Measurements from ENCODE around the gene ID3.
"Not testable (repeated sequence)": the region's sequence is repeated elsewhere in the genome, so short reads cannot be mapped to it uniquely, and the experiment has no call there.

ID3 gene

DNA sequence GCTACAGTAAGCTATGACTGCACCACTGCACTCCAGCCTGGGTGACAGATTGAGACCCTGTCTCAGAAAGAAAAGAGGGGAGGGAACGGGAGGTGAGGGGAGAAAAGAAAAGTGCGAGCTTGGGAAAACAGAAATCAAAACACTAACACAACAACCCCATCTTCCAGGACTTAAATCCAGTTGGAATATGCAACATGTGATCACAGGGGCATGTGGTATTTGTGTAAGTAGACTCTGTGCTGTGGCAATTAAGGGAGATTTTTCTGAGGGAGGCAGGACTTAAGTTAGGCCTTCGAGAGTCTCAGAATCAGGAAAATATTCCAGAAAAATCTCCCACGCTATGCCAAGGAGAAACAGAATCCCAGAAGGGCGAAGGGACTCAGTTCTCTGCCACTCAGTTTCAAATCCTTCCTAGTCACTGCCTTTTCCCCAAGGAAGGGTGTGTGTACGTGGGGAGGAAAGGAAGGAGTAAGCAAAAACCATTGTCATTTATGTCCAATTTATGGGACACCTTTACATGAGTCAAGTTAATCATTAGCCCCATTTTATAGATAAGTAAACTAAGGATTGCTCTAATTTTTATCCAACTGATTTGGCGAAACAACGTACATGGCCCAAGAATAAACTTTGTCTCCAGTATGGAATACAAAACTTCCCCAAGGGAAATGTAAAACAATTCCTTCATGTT is 12.3 kb downstream of the ID3 start:
- DNase-seq, result no peak

DNA sequence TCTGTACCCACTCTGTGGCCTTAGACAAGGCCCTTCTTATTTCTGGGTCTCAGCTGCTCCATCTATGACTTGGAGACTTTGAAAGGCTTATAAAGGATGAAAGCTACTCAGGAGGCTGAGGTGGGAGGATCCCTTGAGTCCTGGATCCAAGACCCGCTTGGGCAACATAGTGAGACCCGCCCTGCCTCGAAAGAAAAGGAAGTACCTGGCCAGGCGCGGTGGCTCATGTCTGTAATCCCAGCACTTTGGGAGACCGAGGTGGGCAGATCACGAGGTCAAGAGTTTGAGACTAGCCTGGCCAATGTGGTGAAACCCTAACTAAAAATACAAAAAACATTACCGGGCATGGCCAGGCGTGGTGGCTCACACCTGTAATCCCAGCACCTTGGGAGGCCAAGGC is 13.4 kb downstream of the ID3 start:
- no peak for DNase-seq

DNA sequence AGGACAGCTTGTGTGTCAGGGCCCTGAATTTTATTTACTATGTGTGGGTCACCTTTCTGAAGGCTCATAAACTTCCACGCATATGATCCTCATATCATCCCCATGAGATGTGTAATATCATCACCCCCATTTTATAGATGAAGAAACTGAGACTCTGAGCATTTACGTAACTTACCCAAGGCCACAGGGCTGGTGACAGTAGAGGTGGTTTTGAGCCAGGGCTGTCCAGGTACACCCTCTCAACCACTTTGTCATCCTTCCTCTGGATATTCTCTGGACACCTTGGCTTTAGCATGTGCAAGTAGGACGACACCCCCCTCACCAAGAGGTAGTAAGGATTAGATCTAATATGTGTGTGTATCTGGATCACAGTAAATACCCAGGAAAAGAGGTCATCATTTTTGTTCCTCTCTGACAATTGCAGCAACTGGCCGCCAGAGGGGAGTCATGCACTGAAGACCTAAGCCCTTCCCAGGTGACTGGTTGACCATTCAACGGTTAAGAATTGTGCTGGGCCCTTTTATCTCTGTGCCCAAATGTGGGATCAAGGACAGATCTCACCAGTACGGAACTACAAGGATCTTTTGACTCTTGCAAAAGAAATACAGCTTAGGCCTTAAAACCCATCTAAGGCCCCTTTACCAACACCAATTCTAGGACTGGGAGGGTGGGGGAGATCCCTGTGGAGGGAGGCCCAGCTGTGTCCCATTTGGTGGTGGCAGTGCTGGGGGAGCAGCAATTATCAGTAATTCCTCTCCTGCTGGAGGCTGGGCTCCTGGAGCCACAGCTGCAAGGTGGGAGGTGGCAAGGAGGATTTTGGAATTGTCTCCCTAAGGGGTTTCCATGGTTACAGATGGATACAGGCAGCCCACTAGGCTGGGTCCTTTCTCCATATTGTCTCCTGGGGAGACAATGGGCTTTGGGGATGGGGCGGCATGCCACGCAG is 14.6 kb downstream of the ID3 start:
- DNase-seq, result peak; percentile 39

DNA sequence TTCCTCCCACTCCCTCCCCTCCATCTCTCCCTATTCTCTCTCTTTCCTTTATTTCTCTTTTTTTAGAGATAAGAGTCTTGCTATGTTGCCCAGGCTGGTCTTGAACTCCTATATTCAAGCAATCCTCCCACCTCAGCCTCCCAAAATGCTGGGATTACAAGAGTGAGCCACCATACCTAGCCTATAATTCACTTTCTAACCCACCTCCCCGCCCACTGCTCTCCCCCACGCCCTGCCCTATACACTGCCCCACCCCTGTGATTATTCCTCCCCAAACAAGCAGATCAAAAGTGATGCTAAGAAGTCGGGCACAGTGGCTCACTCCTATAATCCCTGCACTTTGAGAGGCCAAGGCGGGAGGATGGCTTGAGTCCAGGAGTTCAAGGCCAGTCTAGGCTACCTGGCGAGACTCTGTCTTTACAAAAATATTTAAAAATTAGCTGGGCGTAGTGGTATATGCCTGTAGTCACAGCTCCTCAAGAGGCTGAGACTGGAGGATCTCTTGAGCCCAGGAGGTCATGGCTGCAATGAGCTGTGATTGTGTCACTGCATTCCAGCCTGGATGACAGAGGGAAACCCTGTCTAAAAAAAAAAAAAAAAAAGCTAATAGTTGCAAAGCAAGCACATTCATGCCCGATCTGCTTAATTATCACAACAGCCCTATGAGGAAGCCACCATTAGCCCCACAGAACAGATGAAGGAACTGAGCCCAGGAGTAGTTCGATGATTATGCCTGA is 15.4 kb downstream of the ID3 start:
- DNase-seq, result no peak

DNA sequence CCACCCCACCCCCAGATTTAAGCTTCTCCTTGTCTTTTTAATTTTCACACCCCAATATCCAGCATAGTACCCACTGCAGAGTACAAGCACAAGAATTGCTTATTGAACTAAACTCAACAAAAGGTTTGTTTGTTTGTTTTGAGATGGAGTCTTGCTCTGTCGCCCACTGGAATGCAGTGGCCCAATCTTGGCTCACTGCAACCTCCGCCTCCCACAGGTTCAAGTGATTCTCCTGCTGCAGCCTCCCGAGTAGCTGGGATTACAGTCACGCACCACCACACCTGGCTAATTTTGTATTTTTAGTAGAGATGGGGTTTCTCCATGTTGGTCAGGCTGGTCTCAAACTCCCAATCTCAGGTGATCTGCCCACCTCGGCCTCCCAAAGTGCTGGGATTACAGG is 16.4 kb downstream of the ID3 start:
- not testable (repeated sequence) for DNase-seq

DNA sequence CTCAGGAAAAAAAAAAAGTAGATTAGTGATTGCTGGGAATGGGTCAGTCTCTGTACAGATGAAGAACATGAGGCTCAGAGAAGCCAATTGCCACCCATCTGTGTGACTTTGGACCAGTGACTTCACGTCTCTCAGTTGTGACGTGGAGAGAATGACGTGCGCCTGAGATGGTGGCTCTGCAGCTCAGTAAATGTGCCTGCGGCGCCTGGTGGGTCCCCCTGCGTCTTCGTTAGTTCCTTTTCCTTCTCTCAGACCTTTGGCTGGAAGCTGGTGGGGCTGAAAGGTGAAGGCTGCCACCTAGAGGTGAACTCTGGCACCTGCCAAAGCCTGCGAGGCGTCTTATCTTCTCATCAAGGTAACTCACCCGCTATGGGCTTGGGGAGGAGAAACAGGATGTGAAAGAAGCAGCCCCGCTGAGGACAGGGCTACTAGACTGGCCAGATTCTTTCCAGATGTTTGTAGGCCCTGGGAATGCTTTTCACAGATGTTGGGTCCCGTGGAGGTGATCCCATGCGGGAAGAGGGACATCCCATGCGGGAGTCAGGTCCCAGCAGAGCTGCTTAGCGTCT is 19.5 kb downstream of the ID3 start:
- peak; percentile 92 for DNase-seq

DNA sequence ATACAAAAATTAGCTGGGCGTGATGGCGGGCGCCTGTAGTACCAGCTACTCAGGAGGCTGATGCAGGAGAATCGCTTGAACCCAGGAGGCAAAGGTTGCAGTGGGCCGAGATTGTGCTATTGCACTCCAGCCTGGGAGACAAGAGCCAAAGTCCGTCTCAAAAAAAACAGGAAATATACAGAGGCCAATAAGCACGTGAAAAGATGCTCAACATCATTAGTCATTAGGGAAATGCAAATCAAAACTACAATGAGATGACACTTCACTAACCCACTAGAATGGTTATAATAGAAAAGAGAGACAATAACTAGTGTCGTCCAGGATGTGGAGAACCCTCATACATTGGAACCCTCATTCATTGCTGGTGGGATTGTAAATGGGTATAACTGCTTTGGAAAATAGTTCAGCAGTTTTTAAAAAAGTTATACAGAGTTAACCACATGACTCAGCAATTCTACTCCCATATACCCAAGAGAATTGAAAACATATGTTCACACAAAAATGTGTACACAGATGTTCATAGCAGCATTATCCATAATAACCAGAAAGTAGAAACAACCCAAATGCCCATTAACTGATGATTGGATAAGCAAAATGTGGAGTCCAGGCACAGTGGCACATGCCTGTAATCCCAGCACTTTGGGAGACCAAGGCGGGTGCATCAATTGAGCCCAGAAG is 21.9 kb downstream of the ID3 start:
- no peak for DNase-seq

DNA sequence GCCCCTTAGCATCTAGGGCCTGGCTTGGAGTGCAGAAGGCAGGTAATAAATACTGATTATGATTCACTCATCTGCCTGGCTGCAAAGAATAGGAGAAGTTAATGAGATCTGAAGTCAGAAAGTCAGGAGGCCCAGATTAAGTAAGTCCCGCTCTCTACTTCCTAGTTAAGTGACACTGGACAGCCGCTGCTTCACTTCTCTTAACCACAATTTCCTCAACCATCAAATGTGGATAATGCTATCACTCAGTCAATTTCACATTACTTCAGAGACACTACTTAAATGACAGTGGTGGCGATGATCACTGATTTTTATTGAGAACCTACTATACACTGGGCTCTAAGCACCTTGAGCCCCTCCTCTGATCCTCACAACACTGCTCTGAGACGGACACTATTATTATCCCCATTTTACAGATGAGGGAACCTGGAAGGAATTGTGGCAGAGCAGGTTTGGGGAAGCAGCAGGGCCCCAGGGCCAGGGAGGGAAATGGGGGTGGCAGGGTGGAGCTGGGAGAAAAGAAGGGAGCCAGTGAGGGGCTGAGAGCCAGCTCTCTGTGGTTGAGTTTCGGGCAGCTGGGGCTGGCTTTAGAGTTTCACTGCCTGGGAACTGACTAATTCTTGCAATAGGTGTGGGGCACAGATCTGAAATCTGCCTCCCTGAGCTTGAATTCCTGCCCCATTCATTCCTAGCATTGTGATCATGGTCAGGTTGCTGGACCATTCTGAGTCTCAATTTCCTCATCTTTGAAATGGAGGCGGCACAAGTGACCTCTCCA is 25.9 kb downstream of the ID3 start:
- DNase-seq, result no peak

DNA sequence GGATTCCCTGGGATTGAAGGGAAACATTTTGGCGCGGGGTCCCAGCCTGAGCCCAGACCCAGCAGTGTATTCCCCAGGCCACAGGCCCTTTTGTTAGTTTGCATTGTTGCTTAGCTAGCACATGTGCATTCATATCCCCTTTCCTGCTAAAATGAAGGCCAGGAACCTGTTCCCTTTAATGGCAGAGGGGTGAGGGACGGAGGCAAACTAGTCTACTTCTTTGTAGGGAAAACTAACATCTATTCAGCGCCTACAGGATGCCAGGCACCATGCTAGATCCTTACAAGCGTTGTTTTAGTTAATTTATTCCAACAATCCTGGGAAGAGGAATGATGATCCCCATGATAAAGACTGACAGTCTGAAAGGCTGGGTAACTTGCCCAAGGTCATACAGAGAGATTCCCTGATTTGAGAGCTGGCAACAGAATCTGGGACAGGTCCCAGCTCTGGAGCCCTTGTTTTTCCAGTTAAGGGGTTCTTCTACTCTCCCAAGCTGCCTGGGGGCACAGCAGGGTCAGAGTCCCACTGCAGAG is 27.7 kb downstream of the ID3 start:
- DNase-seq, result no peak

DNA sequence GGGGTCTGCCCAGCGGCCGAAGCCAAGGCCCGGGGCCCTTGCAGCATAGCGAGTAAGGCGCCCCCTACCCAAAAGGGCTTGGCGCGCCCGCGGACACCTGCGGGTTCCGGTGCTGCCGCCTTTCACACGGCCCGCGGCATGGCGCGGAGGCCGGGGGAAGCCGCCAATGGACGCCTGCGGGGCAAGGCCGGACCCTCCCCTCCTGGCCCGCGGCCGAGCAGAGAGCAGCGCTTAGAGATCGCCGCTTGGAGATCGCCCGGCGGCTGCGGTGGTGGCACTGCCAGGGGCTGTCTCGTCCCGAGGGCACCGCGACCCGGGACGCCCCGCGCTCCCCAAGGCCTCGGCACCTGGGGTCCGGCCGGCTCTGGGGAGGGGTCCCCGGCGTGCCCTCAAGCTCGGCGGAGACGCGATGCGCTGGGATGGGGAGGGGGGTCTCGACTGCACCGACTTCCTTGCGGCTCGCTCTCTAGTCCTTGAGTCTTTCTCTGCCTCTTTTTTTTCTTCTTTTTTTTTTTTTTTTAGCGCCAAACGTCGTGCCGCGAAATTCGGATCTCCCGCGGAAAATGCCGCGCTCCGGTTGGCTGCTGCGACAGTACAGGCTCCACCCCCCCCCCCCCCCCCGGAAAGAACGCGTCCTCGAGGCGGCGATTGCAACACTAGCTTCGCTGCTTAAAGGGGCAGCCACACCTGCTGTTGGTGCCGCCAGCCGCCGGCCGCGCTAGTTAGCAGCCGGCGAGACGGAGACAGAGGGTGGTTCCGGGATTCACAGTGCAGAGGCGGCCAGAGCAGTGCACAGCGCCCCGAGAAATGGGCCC is 28.3 kb downstream of the ID3 start, which contains the start of gene E2F2:
TSS of gene E2F2 (minus strand) at position 487 of the 815 bp plus-strand sequence. CDS start at position 47, 440 bp downstream.
- DNase-seq, result peak; percentile 90

DNA sequence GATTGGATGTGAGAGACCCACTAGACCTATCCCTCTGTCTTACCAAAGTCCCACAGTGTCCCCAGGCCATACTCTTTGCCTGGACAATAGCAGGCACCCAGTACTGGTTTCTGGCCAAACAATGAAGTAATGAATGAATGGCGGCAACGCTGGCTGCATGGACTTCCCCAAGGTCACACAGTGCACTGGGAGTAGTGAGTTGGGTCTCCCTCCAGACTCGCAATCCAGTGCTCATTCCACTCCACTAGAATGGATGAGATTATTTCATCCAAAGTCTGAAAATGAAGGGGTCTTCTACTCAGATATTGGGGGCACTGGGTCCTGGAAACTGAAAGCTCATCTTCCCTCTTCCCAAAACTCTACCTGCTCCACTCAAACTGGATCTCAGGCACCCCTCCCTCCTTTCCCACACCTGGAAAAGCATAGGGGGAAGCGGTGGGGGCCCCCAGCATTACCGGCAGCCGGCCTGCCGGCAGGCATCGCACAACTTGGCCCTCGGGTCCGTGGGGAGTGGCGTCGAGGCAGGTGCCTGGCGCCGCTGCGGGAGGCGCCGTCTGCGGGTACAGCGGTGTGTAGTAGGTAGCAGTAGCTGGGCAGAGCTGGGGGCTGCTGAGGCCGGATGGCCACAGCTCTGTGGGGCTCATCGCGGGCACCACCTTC is 29.1 kb downstream of the ID3 start:
- DNase-seq, result no peak

DNA sequence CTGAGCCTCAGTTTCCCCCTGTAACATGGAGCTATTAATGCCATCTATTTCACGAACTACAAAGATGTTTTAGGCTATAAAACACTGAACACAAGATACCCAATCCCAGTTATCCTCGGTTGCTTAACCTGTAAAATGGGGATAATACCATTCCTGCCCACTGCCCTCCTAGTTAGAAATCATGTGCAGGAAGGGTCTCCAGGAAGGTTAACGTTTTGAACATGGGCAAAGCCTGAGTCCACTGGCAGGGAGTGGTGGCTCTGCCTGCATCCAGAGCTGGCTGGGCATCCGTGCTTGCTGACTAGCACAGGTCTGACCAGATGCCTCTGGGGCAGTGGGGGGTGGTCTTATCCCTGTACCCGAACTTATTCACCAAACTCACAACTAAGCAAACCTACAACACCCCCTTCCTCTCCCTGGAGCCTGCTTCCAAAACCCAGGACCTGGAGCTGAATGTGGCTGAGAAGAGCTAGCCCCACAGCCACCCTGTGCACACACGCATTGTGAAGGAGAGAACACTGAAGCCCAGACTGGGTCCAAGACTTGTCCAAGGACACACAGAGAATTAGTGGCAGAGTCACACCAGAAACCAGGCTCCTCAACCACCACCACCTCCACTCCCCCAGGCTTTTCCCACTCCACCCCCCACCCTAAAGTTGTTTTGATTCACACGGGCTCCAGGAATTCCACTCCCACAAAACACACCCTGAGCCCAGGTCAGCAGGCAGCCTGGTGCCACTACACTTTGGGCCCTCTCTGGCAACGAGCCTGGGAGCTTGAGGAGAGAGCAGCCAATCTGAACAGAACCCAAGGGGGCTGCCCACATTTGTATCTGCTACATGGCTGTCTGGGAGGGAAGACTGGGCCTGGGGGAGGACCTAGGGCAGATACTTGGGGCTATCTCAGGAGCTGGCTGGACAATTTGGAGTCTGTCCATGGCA is 29.9 kb downstream of the ID3 start:
- no peak for DNase-seq

DNA sequence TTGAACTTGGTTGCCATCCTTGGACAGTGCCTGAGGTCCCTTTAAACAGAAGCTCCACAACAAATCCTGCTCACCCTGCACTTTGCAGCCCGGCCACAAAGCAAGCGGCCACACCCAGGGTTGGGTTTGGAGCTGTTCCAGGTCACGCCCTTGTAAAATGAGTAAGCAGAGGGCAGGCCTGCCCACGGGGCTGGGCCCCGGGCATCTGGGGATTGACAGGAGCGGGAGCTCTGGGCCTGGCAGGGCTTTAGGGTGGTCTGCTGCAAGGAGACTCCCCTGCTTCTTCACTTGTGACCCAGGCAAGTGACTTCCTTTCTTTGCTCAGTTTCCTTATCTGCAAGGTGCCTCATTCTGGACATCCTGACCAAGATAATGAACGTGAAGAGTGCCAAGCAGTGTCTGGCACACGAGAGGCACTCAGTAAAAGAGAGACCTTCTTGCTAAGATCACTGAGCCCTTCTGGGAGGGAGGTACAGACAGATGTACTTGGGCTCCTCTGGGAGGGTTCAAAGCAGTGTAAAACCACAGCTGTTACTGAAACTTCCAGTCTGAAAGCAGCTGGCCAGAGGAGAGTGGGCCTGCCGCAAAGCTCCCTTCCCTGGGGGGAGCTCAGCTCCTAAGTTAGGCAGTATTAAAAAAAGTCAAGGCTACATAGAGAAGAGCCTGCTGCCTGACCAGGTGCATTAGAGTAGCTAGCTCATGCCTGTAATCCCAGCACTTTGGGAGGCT is 30.9 kb downstream of the ID3 start:
- DNase-seq, result peak; percentile 81

DNA sequence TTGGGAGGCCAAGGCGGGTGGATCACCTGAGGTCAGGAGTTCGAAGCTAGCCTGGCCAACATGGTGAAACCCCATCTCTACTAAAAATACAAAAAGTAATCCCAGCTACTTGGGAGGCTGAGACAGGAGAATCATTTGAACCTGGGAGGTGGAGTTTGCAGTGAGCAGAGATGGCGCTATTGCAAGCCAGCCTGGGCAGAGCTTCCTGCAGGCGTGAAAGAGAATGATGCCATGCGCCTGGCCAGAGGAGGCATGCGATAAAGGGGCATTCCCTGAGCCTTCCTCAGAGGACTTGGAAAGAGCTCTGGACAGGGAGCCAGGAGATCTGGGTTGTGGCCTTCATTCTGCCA is 31.4 kb downstream of the ID3 start:
- no peak for DNase-seq

DNA sequence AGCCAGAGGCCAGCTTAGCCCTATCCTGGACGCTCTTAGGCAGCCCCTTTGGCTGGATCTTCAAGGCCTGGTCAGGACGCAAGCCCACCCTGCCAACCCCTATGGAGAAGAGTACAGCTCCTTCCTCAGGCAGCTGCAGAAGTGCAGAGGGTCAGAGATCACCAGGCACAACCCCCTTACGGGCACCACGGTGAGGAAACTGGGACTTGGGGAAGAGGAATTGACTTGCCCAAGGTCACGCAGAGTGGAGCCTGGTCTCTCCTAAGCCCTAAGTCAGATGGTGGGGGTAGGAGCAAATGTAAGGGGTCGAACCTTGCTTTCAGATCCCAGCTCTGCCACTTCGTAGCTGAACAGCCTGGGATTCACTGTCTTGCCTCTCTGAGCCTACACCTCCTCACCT is 31.9 kb downstream of the ID3 start:
- DNase-seq, result no peak

DNA sequence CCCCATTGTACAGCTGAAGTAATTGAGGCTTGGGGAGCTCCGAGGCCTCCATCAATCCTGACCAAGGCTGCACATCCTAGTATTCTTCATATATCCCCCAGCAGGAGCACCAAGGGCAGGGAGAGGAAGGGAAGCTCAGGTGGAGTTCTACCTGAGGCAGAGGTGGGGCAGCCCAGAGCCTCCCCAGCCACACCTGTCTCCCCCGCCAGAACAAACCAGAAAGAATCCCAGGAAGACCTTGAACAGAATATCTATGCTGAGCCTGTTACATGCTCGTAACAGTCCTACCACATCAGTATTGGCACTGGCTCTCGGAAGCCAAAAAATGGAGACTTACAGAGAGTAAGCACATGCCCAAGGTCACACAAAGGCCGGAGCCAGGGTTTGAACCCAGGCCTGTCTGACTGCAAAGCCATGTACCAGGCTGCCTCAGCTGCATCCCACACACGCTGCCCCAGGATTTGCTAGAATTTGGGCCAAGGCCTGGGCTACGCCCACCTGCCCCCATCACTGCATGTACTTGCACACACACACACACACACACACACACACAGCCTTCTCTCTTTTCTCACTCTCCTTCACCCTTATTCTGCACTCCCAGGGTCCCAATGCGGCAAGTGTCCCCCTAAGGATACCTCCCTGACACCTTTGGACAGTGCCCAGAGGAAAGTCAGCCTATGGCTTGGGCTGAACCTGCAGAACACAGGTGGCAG is 32.8 kb downstream of the ID3 start:
- DNase-seq, result no peak

DNA sequence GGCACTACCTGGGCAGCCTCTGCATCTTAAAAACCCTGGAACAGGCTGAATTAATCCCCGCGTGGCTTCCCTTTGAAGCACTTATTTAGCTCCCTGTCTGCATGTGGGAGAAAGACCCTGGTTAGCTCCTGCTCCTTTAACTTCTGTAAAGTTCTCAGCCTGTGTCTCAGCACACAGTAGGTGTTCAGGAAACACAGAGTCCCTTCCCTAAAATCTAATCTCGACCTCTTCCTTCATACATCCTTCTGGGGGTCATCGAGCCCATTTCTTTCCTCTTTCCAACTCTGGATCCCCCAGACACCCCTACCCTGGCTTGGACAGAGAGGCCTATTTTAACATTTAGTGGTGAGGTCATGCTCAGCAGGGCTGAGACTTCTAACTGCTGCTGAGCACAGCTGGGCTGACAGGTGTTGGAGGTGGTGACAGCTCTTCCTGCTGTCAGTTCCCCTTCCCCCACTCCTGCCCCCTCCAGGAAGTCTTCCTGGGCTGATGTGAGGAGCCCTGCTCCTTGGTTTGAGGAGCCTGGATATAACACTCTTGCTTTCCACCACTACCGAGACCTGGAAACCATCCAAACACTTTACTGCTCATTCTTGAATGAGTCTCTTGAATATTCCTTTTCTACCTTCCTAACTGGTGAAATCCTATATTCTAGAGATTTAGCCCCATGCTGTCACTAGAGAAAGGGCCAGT is 33.6 kb downstream of the ID3 start:
- no peak for DNase-seq

All from NCI-H446 treated with DMSO at 0.1 percent for 48 hours (cell line).